Lower lobe of right lung (tissue), 2 donors: Measurements from ENCODE around the gene PARP15. TPM values are rescaled to one million over a fixed set of nuclear protein-coding genes. Genes with fewer than 3 reads are reported as not detected.
A peak's percentile ranks its signal among the peaks of the same experiment; 100 is the strongest.
"Not testable (repeated sequence)": the region's sequence is repeated elsewhere in the genome, so short reads cannot be mapped to it uniquely, and the experiment has no call there.

ENCODE experiments used
- ATAC-seq, 2 donors: fragments of 200-7000 bp; cut with Tn5 transposase; one replicate each; pipeline ENCODE4 v1.9.1; 2020 to 2022; ENCODE audit warnings: mild to moderate bottlenecking in 2 of 2, moderate library complexity in 2 of 2
- DNase-seq: peaks from one replicate; pipeline ENCODE4 v3.0.0-alpha.2; 2020
- H3K27ac ChIP-seq: fragments of 200-600 bp; one replicate; pipeline ENCODE4 v1.8.0; 2022
- H3K27me3 ChIP-seq: fragments of 200-600 bp; one replicate; pipeline ENCODE4 v1.8.0; 2022; ENCODE audit warnings: low read depth
- H3K36me3 ChIP-seq: fragments of 200-600 bp; one replicate; pipeline ENCODE4 v1.8.0; 2022; ENCODE audit warnings: mild to moderate bottlenecking
- H3K4me1 ChIP-seq: fragments of 200-600 bp; one replicate; pipeline ENCODE4 v1.8.0; 2022
- H3K4me3 ChIP-seq: fragments of 200-600 bp; one replicate; pipeline ENCODE4 v1.8.0; 2022; ENCODE audit warnings: mild to moderate bottlenecking
- H3K9me3 ChIP-seq: fragments of 200-600 bp; one replicate; pipeline ENCODE4 v1.8.0; 2022
- CTCF ChIP-seq: fragments of 200-600 bp; IDR thresholded peaks from one replicate; pipeline ENCODE4 v1.8.0; 2022; ENCODE audit warnings: antibody characterized with exemption, mild to moderate bottlenecking
- intact Hi-C: fragments of 100-400 bp; cut with DNase I; formaldehyde crosslinking; loops from one replicate; pipeline ENCODE4 v1.11.0; 2022
- total RNA-seq: library from RNA; stranded (reverse); fragmentation: NEBNext Ultra II Directional; extraction: Animal tissue kit (Norgen Biotek cat#: 25700); gene quantifications from one replicate; pipeline ENCODE4 v1.2.1, GENCODE V29; 2021
- donor health status: DM: no; HTN: yes; CAD: no; lungs with severe emphysema.

PARP15 gene
- total RNA-seq, 1 donor from 2014 or later: 11.4 TPM

GRCh38 chr3:122681284-122681973 is 104.0 kb downstream of the PARP15 start:
- peak overlapping the region; percentile 95 for H3K27ac ChIP-seq
- H3K4me3 ChIP-seq: peak overlapping the region; percentile 87
- H3K9me3 ChIP-seq: no peaks in the 10 kb centered on the region
- DNase-seq (no peak), ATAC-seq (no peak)
- no peaks in the 10 kb centered on the region for H3K36me3 ChIP-seq
- H3K4me1 ChIP-seq: peaks cover 53% of the 10 kb centered on the region
- H3K27me3 ChIP-seq: no peaks in the 10 kb centered on the region
- TF ChIP-seq CTCF: no peak
- intact Hi-C loops: no loop called here

DNA sequence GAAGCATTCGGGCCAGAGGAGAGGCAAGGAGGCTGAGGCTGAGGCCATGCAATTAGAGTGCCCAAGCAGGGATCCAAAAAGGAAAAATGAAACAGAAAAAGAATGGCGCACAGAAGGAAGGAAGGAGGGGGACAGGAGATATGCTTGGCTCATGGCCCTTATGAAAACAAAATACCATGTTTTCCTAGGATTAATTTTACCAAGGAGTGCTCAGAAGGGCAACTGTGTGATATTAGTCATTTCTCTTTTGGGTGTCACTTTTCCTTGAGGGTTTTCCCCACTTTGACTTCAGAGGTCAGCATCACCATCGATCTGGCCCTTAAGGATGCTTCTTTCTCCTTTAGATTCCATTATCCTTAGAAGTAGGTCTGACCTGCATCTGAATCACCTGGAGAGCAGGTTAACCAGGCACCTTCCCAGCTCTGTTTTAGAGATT is 104.5 kb downstream of the PARP15 start:
- peak overlapping the region; percentile 95 for H3K27ac ChIP-seq
- intact Hi-C loops: no loop called here

GRCh38 chr3:122682778-122683411 is 105.4 kb downstream of the PARP15 start:
- H3K27me3 ChIP-seq, intact Hi-C loops, H3K9me3 ChIP-seq, H3K36me3 ChIP-seq: not testable (repeated sequence)
- peak overlapping the region; percentile 87 for H3K4me3 ChIP-seq
- peak; percentile 53 for DNase-seq
- H3K27ac ChIP-seq: peak overlapping the region; percentile 95
- ATAC-seq: peak; percentile 49 to 69
- peaks cover 53% of the 10 kb centered on the region for H3K4me1 ChIP-seq

More for the DNA sequence above, 104.5 kb downstream of the PARP15 start:
- peak overlapping the region; percentile 87 for H3K4me3 ChIP-seq
- ATAC-seq (no peak), DNase-seq (no peak)
- TF ChIP-seq CTCF: no peak
- H3K36me3 ChIP-seq: no peaks in the 10 kb centered on the region
- peaks cover 53% of the 10 kb centered on the region for H3K4me1 ChIP-seq
- no peaks in the 10 kb centered on the region for H3K27me3 ChIP-seq
- no peaks in the 10 kb centered on the region for H3K9me3 ChIP-seq

DNA sequence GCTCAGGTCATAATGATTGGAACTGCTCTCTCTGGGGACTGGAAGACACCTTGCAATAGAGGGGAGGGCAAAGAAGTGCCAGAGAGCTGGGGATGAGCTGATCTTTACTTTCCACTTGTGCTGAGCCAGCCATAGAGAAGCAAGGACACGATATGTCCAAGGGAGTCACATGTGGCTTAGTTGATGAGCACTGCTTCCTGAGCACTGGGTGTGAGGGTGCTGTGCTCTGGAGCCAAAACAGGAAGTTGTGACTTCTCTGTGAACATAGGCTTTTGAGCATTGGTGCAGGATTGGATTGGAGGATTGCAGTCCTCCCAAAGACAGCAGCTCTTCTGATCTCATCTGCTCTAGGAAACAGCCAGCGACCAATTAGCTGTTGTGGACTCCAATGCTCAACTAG is 109.8 kb downstream of the PARP15 start:
- intact Hi-C loops: no loop called here

More for the DNA sequence above, 109.8 kb downstream of the PARP15 start:
- ATAC-seq (no peak), DNase-seq (no peak)
- Histone ChIP-seq H3K9me3 (no peaks in the 10 kb centered on the region), H3K36me3 (no peaks in the 10 kb centered on the region), H3K27ac (no peak overlapping the region), H3K4me1 (peaks cover 29% of the 10 kb centered on the region), H3K4me3 (no peak overlapping the region), H3K27me3 (no peaks in the 10 kb centered on the region)
- no peak for TF ChIP-seq CTCF

Other genes starting within 250 kb of the PARP15 start
- 18.3 TPM for gene MIX23, start 194.4 kb upstream of the PARP15 start, total RNA-seq
- gene FAM162A, start 193.5 kb upstream of the PARP15 start, total RNA-seq: 24.3 TPM
- gene WDR5B, start 161.6 kb upstream of the PARP15 start, total RNA-seq: 6.4 TPM
- 54.5 TPM for gene KPNA1, start 62.7 kb upstream of the PARP15 start, total RNA-seq
- 90.4 TPM for gene PARP9, start 13.3 kb upstream of the PARP15 start, total RNA-seq
- gene DTX3L, start 13.3 kb upstream of the PARP15 start, total RNA-seq: 82.2 TPM
- 165 TPM for gene PARP14, start 103.2 kb downstream of the PARP15 start, total RNA-seq
- gene HSPBAP1, start 216.2 kb downstream of the PARP15 start, total RNA-seq: 15.4 TPM
- gene SLC49A4, start 217.4 kb downstream of the PARP15 start, total RNA-seq: 14.9 TPM